RPMI8226 (cell line): ENCODE measurements around the gene CCDC136.

Experiments
- DNase-seq: peaks from one replicate; pipeline ENCODE4 v3.0.0-alpha.2; 2015

The CCDC136 gene

GRCh38 chr7:128846781-128847444 lies 55.1 kb downstream of the CCDC136 start:
- DNase-seq = no peak

GRCh38 chr7:128847721-128848211 lies 56.0 kb downstream of the CCDC136 start:
- DNase-seq = no peak

GRCh38 chr7:128848289-128849155 lies 56.8 kb downstream of the CCDC136 start:
- DNase-seq = no peak

GRCh38 chr7:128849156-128849515 lies 57.4 kb downstream of the CCDC136 start:
- DNase-seq = no peak

- no peak for DNase-seq
Measured at GRCh38 chr7:128849804-128850490, 58.2 kb downstream of the CCDC136 start.

- DNase-seq = no peak
Measured at GRCh38 chr7:128852537-128853254, 60.9 kb downstream of the CCDC136 start.

- DNase-seq = no peak
Measured at GRCh38 chr7:128853799-128854198, 62.0 kb downstream of the CCDC136 start.

GRCh38 chr7:128854396-128854795 lies 62.6 kb downstream of the CCDC136 start:
- no peak for DNase-seq

GRCh38 chr7:128855559-128855958 lies 63.8 kb downstream of the CCDC136 start:
- no peak for DNase-seq

GRCh38 chr7:128856001-128856718 lies 64.4 kb downstream of the CCDC136 start:
- no peak for DNase-seq

- no peak for DNase-seq
Measured at GRCh38 chr7:128858380-128859231, 66.8 kb downstream of the CCDC136 start.

GRCh38 chr7:128859232-128860157 lies 67.7 kb downstream of the CCDC136 start:
- DNase-seq = peak; percentile 78

GRCh38 chr7:128860158-128861073 lies 68.6 kb downstream of the CCDC136 start:
- no peak for DNase-seq

- DNase-seq = no peak
Measured at GRCh38 chr7:128861957-128862570, 70.3 kb downstream of the CCDC136 start.

- DNase-seq = peak; percentile 99
Measured at GRCh38 chr7:128862571-128863432, 71.0 kb downstream of the CCDC136 start, which contains the start of gene ATP6V1F. ATP6V1F (plus strand) TSS chr7:128862856; CDS start chr7:128862905, 49 bp downstream.

GRCh38 chr7:128863433-128863989 lies 71.7 kb downstream of the CCDC136 start:
- DNase-seq = peak; percentile 80

GRCh38 chr7:128865303-128865702 lies 73.5 kb downstream of the CCDC136 start:
- DNase-seq = no peak
